ENCODE data around the gene ADAMTS2. TPM values are rescaled to one million over a fixed set of nuclear protein-coding genes. Genes with fewer than 3 reads are reported as not detected.

The ADAMTS2 gene
- total RNA-seq, 4 donors from 2014 or later, result 6.0 to 20.9 (median 13.5) TPM

DNA sequence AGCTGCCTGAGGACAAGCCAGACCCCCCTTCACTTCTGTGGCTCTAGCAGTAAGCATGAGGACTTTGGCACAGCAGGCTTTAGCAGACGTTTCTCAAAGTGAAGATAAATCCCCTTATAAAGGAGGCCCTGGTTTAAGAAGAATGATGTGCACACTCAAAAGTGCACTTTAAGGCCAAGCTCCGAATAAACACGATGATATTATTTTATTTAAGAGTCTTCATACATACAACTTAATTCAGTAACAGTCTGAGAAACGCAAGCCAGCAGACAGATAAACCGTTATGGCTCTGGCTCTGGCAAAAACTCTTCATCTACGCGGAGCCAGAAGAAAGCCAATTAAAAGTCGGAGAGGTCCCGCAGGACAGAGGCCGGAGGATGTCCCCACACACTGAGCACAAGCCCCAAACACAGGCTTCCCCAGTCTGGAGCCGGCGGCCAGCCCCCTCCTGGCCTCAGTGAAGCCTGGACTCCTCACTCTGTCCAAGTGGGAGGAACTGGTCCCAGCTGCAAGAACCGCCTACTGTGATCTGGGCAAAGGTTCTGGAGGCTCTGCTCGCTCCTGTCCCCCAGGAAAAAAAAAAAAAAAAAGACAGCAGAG lies 44.6 kb downstream of the ADAMTS2 start:
- TF ChIP-seq, protein P1, sequence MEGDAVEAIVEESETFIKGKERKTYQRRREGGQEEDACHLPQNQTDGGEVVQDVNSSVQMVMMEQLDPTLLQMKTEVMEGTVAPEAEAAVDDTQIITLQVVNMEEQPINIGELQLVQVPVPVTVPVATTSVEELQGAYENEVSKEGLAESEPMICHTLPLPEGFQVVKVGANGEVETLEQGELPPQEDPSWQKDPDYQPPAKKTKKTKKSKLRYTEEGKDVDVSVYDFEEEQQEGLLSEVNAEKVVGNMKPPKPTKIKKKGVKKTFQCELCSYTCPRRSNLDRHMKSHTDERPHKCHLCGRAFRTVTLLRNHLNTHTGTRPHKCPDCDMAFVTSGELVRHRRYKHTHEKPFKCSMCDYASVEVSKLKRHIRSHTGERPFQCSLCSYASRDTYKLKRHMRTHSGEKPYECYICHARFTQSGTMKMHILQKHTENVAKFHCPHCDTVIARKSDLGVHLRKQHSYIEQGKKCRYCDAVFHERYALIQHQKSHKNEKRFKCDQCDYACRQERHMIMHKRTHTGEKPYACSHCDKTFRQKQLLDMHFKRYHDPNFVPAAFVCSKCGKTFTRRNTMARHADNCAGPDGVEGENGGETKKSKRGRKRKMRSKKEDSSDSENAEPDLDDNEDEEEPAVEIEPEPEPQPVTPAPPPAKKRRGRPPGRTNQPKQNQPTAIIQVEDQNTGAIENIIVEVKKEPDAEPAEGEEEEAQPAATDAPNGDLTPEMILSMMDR (IDR thresholded peaks at IDR 0.05), result no peak
- TF ChIP-seq EP300 (IDR thresholded peaks at IDR 0.05; ENCODE audit: low read depth) (no peak), POLR2AphosphoS5 (IDR thresholded peaks at IDR 0.05) (no peak), POLR2A (IDR thresholded peaks at IDR 0.05) (no peak)
- Histone ChIP-seq H3K27ac (peak overlapping the region in 2 of 4 donors; percentile 3 to 10), H3K4me1 (no peaks in the 10 kb centered on the region), H3K9me3 (peaks cover 3 to 9% of the 10 kb centered on the region in 2 donors), H3K36me3 (no peaks in the 10 kb centered on the region), H3K4me3 (no peak overlapping the region), H3K27me3 (no peaks in the 10 kb centered on the region)
- no peak for DNase-seq
- WGBS, 2 donors (ENCODE audit: low coverage in 1 of 2), result 68% methylated on average over 9 to 14 of the region's 14 CpGs
- in situ Hi-C loops (cut with MboI; ENCODE audit: low pct_ligation_motif_present in 1 of 4, low pct_unique_long_range_greater_than_20kb in 1 of 4, low sequenced_read_pairs in 3 of 4) (no loop called here), intact Hi-C loops (cut with DNase I; ENCODE audit: low total_unique reads) (no loop called here)

DNA sequence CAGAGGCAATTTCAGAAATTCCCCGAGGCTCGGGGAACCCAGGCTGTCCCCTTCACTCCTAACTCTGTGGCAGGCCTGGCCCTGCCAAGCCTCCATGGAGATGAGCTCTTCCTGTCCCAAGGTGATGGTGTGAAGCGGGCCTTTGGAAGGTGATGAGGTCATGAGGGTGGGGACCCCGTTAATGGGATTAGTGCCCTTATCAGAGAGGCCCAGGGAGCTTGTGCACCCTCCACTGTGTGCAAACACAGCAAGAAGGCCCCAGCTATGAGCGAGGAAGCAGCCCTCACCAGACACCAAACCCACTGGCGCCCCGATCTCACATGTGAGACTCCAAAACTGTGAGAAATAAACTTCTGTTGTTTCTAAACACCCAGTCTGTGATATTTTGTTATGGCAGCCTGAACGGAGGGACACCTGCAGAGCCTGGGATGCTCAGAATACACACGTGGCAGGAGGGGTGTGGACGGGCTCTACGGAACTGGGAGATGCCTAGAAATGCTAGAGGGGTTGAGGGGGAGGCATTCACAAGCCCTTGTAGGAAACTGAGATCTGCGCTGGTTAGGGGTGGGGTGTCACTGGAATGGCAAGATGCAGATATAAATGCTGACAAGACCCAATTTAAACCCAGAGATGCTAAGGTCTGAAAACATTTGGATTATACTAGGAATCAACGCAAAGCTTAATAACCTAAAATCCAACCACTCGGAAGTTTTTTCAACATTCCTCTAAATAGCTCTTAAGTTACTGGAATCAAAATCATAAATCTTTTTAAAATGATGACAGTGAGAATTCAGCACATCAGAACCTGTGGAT lies 46.9 kb downstream of the ADAMTS2 start:
- no peak for DNase-seq
- no peaks in the 10 kb centered on the region for H3K36me3 ChIP-seq
- H3K4me1 ChIP-seq, result peaks cover 0 to 9% (median 0%) of the 10 kb centered on the region in 4 donors
- H3K9me3 ChIP-seq, result no peaks in the 10 kb centered on the region
- in situ Hi-C loops (cut with MboI; ENCODE audit: low pct_ligation_motif_present in 1 of 4, low pct_unique_long_range_greater_than_20kb in 1 of 4, low sequenced_read_pairs in 3 of 4), result no loop called here
- no peak overlapping the region for H3K4me3 ChIP-seq
- intact Hi-C loops (cut with DNase I; ENCODE audit: low total_unique reads), result no loop called here
- no peak overlapping the region for H3K27ac ChIP-seq
- no peaks in the 10 kb centered on the region for H3K27me3 ChIP-seq
- TF ChIP-seq, protein P1 (IDR thresholded peaks at IDR 0.05), result no peak
- TF ChIP-seq POLR2A (IDR thresholded peaks at IDR 0.05), result no peak
- no peak for TF ChIP-seq EP300 (IDR thresholded peaks at IDR 0.05; ENCODE audit: low read depth)
- TF ChIP-seq POLR2AphosphoS5 (IDR thresholded peaks at IDR 0.05), result no peak
- 81 to 91% methylated on average over 8 to 14 of the region's 14 CpGs for WGBS, 2 donors (ENCODE audit: low coverage in 1 of 2)

DNA sequence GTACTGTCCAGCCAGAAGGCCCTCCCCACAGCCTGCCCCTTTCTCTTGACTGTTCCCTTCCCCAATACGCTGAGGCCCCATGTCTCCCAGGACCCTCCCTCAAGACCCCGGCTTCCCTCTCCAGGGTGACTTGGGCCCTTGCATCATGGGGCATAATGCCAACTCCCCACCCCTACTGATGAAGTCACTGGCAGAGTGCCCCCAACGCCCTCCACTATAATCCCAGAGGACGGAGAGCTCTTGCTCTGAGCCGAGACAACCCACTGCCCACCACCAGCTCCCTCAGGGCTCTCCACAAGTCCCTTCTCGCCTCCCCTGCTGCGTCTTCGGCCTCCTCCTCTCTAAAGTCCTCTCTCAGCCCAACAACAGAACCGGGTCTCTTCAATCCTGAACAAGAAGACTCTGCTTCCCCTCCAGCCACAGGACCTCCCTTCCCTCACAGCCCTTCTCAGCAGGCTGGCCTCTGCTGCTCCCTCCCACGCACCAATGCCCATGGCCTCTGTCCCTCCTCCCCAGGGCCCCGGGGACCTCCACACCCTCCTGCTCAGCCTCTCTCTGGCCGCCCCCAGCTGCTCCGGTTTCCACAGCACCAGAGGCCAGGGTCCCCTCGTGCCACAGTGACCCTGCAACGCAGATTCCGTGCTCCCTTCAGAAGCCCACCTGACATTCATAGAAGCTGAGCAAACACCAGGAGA lies 47.6 kb downstream of the ADAMTS2 start:
- Histone ChIP-seq H3K4me3 (no peak overlapping the region), H3K27me3 (no peaks in the 10 kb centered on the region), H3K36me3 (no peaks in the 10 kb centered on the region), H3K27ac (no peak overlapping the region), H3K9me3 (no peaks in the 10 kb centered on the region), H3K4me1 (peaks cover 0 to 9% (median 0%) of the 10 kb centered on the region in 4 donors)
- TF ChIP-seq POLR2AphosphoS5 (IDR thresholded peaks at IDR 0.05) (no peak), EP300 (IDR thresholded peaks at IDR 0.05; ENCODE audit: low read depth) (no peak), POLR2A (IDR thresholded peaks at IDR 0.05) (no peak)
- TF ChIP-seq, protein P1 (IDR thresholded peaks at IDR 0.05), result no peak
- intact Hi-C loops (cut with DNase I; ENCODE audit: low total_unique reads), result no loop called here
- WGBS, 2 donors (ENCODE audit: low coverage in 1 of 2), result 24 to 80% methylated on average over 2 to 16 of the region's 16 CpGs
- no peak for DNase-seq
- in situ Hi-C loops (cut with MboI; ENCODE audit: low pct_ligation_motif_present in 1 of 4, low pct_unique_long_range_greater_than_20kb in 1 of 4, low sequenced_read_pairs in 3 of 4), result no loop called here

DNA sequence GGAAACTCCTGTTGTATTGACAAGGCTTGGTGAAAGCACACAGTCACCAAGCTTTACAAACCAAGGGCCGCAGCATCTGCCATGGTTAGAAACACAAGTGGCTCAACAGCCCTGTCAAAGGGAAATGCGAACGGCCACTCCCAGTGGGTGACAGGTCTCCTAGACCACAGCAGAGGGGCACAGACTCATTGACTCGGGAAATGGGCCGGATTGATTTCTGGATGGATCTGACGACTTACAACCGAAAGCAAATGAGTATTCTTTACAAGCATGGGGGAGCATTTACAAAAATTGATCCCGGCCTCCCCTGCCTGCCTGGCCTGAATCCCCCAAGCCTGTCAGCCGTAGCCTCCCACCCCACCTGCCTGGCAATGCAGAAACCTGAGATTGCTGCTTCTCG lies 48.2 kb downstream of the ADAMTS2 start:
- Histone ChIP-seq H3K9me3 (no peaks in the 10 kb centered on the region), H3K36me3 (no peaks in the 10 kb centered on the region), H3K27me3 (no peaks in the 10 kb centered on the region), H3K4me3 (no peak overlapping the region), H3K27ac (no peak overlapping the region), H3K4me1 (peaks cover 0 to 9% (median 0%) of the 10 kb centered on the region in 4 donors)
- intact Hi-C loops (cut with DNase I; ENCODE audit: low total_unique reads) (no loop called here), in situ Hi-C loops (cut with MboI; ENCODE audit: low pct_ligation_motif_present in 1 of 4, low pct_unique_long_range_greater_than_20kb in 1 of 4, low sequenced_read_pairs in 3 of 4) (no loop called here)
- DNase-seq, result no peak
- no peak for TF ChIP-seq EP300 (IDR thresholded peaks at IDR 0.05; ENCODE audit: low read depth)
- no peak for TF ChIP-seq POLR2A (IDR thresholded peaks at IDR 0.05)
- TF ChIP-seq, protein P1 (IDR thresholded peaks at IDR 0.05), result no peak
- no peak for TF ChIP-seq POLR2AphosphoS5 (IDR thresholded peaks at IDR 0.05)
- 87 to 95% methylated on average over 3 to 10 of the region's 10 CpGs for WGBS, 2 donors (ENCODE audit: low coverage in 1 of 2)

Data from transverse colon (tissue), 4 donors.